HG02623 (cell line): ENCODE measurements around the gene ZNF70.

Source experiments
- ATAC-seq: cut with Tn5 transposase; IDR thresholded peaks from one replicate; pipeline ENCODE4 v1.9.1; 2021; ENCODE audit warnings: moderate library complexity; ENCODE audit not compliant: unreplicated experiment

The ZNF70 gene

GRCh38 chr22:23695571-23696325 is 55.2 kb downstream of the ZNF70 start:
- ATAC-seq, result no peak

DNA sequence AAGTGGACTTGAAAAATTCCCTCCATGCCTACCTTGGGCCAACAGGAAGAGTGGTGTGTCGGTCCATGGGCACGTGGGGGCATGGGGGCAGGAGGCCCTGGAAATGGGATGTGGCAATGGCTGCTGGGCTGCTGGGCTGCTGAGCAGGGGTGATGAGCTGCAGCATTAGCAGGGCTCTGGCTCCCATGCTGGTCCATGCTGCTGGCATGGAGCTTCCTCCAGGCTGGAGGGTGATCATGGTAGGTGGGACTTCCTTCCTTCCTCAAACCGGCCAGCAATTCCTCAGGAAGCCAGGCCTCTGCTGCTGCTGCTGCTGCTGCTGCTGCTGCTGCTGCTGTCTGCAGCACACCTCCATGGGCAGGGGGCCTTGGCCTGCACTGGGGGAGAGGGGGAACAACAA is 55.8 kb downstream of the ZNF70 start:
- ATAC-seq, result no peak

DNA sequence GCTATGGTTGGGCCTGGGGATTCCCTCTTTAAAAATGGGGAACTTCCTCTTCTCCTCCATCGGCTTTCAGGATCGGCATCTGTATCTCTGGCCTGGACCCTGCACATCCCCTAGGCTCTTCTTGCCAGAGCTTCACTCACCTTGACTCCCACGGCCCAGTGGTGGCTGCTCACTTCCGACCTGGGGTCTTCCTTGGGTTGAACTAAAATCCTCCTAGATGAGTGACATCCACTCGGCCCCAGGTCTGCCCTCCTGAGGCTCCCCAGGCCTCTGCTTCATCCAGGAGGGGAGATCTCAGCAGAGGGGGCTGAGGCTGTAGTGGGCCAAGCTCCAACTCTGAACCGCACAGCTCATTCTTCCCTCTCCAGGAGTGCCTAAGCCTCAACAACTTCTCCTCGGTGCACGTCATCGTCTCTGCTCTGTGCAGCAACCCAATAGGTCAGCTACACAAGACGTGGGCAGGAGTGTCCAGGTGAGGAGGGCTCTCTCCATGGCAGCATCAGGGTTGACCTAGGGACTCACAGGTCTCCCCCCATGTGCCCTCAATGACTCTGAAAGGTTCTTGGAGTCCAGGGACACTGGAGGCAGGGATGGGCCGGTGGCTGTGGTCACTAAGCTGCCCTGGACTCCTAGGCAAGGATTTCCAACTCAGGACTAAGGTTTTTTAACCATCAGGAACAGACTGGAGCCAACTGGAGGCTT is 56.8 kb downstream of the ZNF70 start:
- no peak for ATAC-seq

- ATAC-seq, result no peak
Observed at GRCh38 chr22:23692598-23693291, 58.2 kb downstream of the ZNF70 start.

DNA sequence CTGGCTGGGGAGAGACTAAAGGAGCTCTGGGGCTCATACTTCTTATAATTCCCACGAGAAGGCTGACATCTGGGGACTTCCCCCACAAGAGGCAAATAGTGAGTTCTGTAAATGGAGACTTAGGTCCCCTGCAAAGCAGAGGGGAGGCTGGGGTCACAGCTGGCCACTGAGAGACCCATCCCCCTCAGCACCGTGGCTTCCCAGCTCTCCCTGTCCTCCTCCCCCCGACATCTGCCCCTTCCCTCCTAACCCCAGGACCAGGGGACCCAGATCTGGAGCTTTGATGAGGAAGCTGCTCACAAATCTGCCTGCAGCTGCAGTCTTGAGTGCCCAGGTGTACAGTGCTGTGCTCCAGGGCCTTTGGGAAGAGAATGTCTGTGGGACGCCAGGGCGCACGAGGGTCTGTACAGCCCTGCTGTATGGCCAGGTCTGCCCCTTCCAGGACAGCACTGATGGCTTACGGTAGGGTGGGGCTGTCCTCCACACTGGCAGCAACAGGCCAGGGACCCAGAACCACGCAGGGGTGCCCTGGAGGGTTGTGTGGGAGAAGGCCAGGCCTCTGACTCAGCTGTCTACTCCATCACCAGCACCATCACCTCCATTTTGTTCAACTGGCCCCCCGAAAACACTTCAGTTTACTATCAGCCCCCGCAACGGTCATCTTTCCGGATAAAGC is 59.0 kb downstream of the ZNF70 start:
- ATAC-seq, result no peak

DNA sequence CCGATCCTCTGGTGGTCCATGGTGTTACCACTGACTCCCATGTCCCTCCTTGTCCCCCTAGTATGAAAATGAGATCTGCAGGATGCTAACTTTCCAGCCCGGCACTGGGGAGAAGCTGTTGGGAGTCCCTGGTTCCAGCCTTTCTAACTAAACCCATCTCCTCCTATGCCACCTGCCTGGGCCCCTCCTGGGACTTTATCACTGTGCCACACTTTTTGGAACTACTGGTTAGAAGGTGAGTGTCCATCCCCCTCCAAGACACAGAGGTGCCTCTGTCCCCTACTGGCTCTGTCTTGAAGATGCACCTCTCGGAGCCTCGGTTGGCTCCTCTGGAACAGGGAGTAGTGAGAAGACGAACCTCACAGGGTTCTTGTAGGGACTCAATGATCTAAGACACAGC is 60.2 kb downstream of the ZNF70 start, which contains the start of gene RGL4:
RGL4 (plus strand) TSS at position 301 of the 400 bp plus-strand sequence. CDS start 1,018 bp downstream, outside the sequence.
- no peak for ATAC-seq

DNA sequence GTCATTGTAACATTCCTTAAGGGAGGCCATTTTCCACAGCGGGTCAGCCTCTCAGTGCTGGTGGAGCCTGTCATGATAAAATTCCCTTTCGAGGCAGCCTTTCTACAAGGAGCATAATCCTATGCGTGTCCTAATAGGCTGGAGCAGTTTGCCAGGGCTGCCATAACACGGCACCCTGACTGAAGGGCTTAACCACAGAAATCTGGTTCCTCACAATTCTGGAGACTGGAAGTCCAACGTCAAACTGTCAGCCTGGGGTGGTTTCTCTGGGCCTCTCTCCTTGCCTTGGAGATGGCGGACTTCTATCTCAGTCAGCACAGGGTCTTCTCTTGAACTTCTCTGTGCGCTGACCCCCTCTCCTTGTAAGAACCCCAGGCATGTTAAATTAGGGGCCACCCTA is 61.5 kb downstream of the ZNF70 start:
- ATAC-seq, result no peak
